Measurements from ENCODE around the gene CYS1.
"Not testable (repeated sequence)": the region's sequence is repeated elsewhere in the genome, so short reads cannot be mapped to it uniquely, and the experiment has no call there.

CYS1 gene

DNA sequence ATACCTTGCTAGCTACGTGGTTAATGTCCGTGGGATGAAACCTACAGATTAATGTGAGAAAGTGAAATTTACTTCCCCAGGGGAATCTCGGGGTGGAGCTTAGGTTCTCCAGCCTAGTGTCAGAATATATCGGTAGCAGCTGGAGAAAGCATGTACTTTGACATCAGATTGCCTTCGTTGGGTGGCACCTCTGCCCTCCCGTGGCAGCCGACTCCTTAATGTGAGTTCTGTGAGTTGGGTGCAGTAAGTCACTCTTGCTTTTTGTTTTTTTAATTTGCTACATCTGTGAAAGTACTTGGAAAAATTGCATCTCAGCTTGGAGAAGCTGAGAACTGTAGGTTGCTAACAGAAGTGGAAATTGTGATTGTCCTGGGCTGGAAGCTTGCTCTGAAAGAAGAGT, 33.3 kb downstream of the CYS1 start:
- no peak for DNase-seq (ENCODE audit: low spot score)

DNA sequence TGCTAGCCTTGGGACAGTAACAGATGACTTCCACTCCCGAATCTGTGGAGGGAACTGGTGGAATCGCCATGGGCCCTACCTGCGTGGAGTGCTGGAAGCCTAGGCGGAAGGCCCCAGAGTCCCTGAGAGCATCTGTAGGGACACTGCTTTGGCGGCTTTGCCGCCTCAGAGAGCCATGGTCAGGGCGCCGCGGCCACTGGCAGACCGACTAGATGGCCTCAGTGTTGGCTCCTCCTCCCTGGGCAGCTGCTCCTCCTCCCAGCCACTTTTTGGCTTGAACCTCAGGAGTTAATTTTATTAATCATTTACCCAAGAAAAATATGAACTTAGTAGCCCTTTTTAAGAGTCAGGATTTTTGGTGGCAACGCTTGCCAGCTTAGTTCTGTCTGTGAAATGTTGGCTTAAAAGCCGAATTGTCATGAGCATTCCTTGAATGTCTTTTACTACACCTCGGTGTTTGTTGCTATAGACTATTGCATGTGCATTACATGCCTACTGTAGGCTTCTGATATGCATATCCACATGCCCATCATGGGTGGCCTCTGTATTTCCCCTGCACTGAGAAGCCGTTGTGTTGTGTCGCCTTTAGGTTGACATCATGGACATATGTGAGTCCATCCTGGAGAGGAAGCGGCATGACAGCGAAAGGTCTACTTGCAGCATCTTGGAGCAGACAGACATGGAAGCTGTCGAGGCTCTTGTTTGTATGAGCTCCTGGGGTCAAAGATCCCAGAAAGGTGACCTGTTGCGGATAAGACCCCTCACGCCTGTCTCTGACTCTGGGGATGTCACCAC, 34.5 kb downstream of the CYS1 start:
- no peak for DNase-seq (ENCODE audit: low spot score)

DNA sequence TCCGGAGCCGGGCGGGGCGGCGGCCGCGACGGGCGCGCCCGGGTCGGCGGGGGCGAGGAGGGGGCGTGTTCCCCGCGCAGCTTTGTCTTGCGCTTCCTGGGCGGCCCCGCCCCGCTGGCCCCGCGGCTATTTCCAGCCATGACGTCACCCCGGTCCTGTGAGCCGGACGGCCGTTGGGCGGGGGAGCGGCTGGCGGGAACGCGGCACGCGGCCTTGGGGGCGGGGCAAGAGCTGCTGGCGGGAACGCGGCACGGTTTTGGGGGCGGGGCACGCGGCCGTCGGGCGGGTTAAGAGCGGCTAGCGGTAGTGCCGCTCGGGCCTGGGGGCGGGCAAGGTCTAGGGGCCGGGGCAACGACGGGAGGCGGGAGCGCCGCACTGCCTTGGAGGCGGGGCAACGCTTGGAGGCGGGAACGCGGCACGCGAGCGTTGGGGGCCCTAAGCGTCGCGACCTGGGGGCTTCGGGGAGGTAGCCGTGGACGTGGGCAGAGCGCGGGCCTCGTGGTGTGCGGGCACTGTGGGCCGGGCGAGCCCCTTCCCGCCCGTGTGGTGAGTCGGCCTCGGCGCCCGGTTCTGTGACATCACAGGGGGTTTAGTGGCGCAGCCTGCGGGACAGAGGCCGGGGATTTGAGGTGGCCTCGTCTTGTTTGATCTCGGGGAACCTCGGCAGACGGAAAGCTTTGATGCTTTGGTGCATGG, 36.2 kb downstream of the CYS1 start:
- peak; percentile 90 for DNase-seq (ENCODE audit: low spot score)

DNA sequence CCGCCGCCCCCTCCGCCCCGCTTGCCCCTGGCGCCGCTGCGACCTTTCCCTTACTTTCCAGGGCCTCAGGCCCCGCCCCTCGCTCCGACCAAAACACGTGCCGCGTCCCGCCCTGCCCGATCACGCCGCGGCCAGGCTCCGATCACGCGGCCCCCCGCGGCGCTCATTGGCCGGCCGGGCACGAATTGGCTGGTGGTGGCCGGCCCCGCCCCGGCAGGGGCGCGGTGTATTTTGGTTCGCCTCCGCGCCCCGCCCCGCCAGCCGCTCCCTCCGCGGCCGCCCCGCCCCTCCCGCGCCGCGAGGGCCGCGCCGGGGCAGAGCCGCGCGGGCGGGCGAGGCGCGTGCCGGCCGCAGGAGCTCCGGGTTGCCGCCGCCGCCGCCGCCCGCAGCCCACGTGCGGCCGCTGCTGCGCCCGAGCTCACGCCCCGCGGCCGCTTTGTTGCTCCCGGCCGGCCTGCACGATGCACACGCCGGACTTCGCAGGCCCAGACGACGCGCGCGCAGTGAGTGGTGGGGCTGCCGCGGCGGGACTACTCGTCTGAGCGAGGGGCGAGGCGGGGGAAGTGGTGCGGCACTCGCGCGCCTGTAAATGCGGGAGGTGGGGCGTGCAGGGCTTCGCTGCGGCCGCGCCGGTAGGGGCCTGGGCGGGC, 36.8 kb downstream of the CYS1 start, which contains the start of gene KLF11:
Gene KLF11, plus strand, starts transcription at position 295 of the 650 bp plus-strand sequence. Its CDS starts 167 bp downstream, at position 462.
- DNase-seq (ENCODE audit: low spot score), result peak; percentile 93

DNA sequence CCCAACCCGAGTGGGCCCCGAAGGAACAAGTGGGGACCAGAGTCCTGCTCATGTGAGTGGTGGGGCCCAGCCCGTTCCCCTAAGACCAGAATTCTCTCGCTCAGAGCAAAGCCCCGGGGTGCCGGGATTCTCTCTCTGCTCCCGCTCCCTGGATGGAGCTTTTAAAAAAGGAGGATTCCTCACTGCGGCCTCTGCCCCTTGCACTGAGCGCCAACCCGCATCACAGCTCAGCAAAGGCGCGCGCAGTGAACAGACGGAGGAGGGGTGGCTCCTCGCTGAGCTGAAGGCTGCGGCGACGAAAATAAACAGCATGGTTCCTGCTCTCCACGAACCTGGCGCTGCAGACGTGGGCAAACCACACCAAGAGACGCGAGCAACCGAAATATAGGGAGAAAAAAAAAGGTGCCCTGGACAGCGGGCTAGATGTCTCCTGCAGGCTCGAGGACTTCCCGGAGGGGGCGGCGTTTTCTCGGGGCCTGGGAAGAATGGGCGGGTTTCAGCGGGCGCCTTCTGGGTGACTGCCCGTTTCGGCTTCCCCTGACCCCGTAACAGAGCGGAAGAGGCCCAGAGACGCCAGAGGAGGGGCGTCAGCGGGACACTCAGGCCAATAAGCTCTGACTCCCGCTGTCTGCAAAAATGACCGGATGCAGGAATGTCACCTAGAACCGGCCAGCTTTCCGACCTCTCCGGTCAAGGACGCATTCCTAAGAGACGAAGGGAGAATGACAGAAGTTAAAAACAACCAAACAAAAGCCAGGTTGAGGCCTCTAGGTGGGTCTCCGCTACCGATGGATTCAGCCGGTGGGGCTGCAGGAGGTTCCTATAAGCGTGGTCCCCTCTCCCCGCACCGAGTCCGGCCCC, 37.7 kb downstream of the CYS1 start:
- peak; percentile 55 for DNase-seq (ENCODE audit: low spot score)

DNA sequence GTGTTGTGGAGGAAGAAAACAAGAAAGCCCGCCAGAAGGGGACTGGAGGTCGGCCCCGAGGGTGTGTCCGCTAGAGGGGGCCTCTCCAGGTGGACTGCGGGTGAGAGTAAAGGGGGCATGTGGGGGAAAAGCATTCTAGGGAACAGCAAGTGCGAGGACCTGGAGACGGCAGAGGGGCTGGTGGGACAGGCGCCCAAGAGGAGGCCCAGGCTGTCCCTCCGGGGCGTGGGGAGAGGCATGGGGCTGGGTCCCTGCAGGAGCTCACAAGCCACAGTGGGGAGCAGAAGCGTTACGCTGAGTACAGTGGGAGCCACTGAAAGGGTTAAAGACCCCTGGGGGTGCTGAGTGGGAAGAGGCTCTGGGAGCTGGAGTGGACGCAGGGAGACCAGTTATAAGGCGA, 38.5 kb downstream of the CYS1 start:
- DNase-seq (ENCODE audit: low spot score), result no peak

DNA sequence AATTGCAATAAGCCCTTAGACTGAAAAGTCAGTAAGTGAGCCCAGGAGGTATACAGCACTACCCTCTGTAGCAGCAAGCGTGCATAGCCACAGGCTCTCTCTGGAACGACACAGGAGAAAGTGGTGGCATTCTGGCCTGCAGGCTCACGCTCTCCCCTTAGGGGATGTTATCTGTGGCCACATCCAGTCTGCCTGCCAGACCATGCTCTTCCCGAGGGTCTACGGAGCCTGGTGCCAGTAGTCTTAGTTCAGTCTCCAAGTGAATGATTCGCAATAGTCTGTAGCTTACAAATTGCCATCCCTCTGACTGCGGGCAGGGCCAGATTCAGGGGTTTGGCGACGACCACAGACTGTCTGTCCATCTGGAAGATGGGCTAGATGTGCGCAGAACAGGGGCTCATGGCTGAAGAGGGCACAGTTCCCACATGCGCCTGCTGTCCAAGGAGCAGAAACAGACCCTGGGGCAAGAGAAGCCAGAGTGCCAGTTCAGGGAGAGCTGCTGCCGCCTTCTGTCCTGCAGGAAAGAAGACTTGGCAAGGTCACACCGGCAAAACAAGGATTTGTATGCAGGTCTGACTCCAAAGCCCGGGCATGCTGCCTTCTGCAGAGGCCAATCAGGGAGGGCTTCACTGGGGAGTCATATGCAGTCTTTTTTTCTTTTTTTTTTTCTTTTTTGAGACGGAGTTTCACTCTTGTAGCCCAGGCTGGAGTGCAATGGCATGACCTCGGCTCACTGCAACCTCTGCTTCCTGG, 40.4 kb downstream of the CYS1 start:
- DNase-seq (ENCODE audit: low spot score), result no peak

DNA sequence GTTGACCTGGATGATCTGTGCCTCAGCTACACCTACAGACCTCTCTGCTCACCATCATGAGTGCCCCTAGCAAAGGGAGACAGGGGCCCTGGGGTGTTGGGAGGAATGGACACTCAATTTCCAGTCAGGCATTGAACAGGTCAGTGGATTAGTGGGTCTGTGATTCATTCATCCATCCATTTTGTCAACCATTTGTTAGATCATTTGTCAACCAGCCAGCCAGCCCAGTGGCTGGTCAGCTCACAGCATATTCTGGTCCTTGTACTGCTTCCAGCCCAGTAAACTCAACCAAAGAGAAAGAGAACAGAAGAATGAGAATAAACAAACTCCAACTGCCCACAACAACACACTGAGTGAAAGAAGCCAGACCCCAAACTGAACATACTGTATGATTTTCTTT, 41.5 kb downstream of the CYS1 start:
- no peak for DNase-seq (ENCODE audit: low spot score)

DNA sequence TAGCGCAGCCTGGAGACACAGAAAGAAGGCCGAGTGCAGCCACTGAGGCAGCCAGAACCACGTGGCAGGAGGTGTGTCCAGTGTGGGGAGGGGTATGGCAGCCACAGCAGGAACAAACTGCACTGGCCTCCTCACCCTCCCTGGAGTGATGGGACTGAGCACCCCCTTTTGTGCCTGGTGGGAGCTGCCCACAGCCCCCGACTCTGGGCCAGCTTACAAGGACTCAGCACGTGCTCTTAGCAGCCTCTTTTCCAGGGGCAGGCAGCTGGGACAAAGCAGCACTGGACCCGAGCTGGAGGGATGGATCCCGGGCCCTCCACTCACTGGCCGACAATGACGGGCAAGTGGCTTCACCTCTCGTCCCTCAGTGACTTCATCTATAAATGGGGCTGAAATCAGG, 42.1 kb downstream of the CYS1 start:
- DNase-seq (ENCODE audit: low spot score), result no peak

DNA sequence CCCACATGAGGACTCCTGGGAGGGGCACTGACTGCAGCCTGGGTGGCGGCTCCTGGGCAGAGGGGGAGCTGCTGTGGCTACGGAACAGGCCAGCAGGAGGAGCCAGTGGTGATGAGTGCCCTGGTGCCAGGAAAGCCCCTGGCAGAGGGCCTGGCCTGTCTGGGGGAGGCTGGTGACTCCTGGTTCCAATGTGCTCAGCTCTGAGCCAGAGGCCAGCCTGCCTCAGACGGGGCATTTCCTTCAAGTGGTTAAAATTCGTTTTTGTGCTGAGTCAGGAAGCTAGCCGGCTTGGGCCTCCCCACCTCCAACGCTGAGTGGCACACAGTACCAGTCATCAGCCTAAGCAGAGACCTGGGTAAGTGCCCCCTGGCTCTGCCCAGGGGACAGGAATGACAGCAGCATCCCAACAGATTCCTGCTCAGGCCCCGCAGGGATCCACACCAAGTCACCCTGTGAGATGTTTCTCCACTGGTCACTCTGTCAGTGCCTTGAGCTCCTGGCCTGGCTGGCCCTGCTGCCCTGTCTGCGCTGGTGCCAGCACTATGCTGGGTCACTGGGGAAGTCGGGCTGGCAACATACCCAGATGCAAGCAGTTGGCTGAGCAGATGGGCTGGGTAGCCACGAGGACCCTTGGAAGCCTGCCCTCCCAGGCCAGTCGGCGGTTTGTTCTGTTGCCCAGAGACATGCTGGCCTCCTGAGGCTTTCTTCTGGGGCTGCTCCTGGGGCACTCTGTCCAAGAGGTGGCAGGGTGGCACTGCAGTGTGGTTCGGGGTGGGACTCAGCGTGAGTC, 43.9 kb downstream of the CYS1 start:
- no peak for DNase-seq (ENCODE audit: low spot score)

DNA sequence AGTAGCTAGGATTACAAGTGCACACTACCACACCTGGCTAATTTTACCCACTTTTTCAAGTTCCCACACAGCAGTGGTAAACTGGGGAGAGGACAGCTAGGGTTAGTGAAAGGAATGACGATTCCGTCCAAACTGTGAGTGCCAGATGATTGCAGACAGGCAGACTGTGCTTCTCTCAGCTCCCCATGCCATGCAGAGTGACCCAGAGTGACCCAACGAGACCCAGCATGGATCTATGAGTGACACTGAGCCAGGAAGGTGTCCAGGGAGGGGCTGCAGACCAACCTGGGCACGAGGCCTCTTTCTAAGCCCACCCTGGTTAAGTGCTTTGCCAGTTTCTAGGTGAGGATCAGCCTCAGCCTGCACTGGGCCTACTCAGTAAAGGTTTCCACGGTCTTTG, 44.6 kb downstream of the CYS1 start:
- DNase-seq (ENCODE audit: low spot score), result no peak

DNA sequence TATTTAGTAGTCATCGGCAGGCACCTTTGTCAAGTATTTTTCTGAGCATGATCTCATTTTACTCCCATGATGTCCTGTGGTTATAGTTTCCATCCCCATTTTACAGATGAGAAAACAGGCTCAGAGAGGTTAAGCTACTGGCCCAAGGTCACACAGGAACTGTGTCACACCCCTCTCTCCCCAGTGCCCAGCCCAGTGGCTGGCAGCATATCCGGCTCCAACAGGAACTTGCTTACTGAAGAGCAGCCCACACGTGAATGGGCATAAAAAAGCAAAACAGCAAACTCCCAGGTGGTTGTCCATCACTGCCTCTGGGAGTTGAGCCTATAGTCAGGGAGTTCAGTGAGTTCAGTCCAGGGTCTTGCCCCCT, 45.2 kb downstream of the CYS1 start:
- no peak for DNase-seq (ENCODE audit: low spot score)

DNA sequence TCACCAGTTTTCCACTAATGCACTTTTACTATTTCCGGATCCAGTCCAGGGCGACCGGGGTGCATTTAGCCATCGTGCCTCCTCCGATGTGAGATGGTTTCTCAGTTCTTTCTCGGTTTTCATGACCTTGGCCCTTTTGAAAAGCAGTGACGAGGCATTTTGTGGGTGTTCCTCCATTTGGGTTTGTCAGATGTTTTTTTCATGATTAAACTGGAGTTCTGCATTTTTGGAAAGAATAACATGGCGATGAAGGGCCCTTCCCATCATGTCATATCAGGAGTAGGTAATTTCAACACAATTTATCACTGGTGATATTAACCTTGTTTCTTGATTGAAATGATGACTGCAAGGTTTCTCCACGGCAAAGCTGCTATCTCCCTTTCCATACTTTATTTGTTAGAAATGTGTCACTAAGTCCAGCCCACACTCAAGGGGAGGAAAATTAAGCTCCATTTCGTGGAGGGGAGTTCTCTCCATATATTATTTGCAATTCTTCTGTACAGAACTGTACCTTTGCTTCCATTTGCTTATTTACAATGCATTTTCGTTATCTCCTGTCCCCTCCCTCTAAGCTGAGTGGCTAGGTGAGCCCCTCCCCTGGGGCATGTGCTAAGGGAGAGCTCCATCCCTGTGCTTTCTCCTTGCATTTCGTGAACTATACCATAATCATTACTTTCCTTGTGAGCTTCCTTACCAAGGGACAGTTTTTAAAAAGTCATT, 45.7 kb downstream of the CYS1 start:
- DNase-seq (ENCODE audit: low spot score), result no peak

DNA sequence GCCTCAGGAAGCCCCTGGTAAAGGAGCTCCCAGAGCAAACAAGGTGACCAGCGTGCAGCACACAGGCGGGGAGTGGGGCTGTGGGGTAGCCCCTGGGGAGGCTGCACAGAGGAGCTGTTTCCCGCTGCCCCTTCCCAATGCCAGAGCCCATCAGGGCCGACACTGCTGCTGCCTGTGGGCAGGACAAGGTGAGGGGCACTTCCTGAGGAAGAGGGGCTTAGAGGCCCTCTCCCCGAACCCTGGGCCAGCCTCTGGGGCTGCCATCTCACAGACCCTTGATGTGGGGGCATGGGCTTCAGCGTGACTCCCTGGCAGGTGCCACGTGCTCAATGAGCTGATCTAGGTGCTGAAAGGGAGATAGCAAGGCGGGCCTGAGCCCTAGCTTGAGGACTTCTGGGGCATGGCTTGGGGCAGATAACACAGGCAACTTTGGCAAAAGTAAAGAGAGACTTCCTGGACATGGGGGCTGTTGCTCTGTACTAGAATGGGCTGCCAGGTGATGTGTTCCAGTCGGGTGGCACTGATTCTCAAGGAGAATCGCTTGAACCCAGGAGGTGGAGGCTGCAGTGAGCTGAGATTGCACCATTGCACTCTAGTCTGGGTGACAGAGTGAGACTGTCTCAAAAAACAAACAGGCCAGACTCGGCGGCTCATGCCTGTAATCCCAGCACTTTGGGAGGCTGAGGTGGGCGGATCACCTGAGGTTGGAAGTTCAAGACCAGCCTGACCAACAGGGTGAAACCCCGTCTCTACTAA, 46.8 kb downstream of the CYS1 start:
- no peak for DNase-seq (ENCODE audit: low spot score)

DNA sequence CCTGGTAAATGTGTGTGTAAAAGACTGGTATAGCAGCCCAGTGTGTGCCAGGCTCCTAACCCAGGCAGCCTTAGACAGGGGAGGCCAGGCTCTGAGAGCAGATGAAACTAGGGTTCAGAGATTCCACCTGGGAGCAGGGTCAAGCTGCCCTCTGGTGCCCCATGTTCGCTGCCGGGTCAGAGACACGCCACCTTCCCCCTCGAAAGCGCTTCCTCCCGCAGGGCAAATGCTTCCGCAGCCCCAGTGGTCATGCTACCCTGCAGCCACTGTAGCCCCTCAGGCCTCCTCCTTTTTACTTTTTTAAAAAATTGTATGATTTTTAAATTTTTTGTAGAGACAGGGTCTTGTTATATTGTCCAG, 47.5 kb downstream of the CYS1 start:
- DNase-seq (ENCODE audit: low spot score), result no peak

DNA sequence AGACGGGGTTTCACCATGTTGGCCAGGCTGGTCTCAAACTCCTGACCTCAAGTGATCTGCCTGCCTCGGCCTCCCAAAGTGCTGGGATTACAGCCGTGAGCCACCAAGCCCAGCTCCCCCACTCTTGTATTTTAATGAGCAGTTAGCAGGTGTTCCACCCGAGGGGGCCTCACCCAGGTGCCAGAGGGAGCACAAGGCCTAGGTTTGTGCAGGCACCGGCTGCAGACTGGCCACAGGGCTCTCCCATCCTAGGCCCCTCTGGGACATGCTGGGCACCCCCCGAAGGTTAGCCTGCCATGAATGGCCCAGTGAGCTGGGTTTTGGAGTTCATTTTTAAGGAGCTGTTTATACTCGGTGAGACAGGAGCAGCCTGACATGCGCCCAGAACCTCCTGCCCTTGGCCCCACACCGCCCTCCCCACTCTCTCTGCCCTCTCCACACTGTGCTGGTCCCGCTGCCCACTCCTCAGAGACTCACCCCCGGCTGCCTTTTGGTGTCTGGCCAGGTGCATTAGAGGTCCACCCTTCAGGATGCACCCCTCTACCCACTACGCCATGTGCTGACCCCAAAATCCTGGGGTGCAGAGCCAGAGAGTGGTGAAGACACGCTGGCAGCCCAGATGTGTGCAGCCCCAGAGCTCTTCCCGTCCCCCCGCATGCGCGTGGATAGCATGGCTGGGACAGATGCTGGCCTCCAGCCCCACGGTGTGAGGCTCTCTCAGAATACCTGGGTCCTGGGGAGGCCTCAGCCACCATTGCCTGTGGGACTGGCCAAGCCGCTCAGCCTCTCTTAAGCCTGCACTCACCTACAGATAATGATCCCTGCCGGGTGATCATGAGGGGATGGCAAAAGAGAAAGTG, 48.1 kb downstream of the CYS1 start:
- no peak for DNase-seq (ENCODE audit: low spot score)

DNA sequence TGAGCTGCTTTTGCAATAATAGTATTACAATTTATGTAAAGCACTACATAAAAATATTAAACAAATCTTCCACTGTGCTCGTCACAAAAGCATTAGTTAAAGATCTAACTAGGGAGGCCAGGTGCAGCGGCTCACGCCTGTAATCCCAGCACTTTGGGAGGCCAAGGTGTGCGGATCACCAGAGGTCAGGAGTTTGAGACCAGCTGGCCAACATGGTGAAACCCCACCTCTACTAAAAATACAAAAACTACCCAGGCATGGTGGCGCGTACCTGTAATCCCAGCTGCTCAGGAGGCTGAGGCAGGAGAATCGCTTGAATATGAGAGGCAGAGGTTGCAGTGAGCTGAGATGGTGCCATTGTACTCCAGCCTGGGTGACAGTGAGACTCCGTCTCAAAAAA, 49.4 kb downstream of the CYS1 start:
- DNase-seq (ENCODE audit: low spot score), result not testable (repeated sequence)

DNA sequence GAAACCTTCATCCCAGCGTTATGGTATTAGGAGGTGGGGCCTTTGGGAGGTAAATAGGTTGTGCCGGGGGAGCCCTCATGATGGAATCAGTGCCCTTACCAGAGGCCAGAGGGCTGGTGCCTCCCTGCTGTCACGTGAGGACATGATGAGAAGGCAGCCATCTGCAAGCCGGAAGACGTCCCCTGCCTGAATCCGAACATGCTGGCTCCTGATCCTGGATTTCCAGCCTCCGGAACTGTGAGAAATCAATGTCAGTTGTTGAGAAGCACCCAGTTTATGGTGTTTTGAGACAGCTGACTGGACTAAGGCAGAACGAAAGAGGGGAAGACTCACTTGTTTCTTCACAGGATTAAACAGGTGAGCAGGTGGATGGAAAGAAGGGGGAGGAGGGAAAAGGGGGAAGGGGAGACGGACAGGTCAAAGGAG, 49.9 kb downstream of the CYS1 start:
- no peak for DNase-seq (ENCODE audit: low spot score)

Data from HuH-7.5 (cell line).